ENCODE measurements around the gene UST.
"Not testable (repeated sequence)": the region's sequence is repeated elsewhere in the genome, so short reads cannot be mapped to it uniquely, and the experiment has no call there.

Gene UST

DNA sequence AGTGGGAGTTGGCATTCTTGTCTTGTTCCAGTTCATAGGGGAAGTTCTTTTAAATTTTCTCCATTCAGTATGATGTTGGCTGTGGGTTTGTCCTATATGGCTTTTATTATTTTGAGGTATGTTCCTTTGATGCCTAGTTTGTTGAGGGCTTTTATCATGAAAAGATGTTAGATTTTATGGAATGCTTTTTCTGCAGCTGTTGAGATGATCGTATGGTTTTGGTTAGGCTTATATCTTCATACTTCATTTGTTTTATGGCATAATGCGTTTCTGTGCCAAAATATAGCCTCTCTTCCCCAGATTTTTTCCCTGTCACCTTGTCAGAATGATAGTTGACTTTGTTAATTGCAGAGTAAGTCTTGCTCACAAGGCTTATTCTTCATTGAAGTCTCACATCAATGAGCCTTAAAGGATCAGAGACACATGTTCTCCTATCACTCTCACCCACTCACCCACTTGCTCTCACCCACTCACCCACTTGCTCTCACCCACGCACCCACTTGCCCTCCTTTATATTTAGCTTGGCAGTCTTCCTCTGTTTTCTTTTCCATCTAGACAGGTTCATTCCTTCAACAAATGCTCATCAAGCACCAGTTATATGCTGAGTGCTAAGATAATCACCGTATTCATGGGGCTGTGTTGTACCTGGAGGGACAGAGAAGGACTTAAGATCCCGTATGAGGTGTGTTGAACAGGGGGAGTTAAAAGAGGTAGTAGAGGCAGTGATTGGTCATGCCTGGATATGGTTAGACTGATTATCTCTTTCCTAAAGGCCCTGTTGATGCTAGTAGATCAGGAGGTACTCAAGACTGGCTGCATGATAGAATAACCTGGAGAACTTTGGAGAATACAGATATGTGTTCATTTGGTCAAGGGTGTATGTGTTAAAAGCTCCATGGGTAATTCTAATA, 19.3 kb downstream of the UST start:
- DNase-seq (ENCODE audit: low spot score): no peak

DNA sequence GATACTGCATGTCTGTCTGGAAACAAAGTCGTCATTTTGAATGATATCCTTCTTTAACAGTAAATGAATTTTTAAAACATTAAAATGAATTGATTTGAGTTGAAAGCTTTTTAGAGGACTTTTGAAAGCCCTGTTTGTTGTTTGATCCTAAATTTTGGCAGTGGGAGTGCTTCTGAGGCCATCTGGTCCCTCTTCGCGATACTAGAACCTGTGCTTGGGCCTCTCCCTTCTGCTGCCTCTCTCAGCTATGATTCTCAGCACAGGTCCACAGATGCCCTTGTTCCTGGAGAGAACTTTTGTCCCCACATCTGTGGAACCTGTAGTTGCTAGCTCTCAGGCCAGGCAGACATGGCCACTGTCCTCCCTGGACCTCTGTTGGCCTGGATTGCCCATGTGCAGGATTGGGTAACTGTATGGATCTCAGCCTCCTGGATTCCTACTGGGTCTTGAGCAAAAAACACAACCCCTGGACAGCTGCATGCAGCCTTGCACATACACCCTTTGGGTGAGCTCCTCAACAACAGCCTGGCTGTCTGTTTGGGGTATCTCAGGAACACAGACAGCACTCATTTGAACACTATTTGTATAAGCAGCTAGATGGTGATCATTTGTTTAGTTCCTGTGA, 21.9 kb downstream of the UST start:
- DNase-seq (ENCODE audit: low spot score): no peak

GRCh38 chr6:148769304-148769968, 22.6 kb downstream of the UST start:
- no peak for DNase-seq (ENCODE audit: low spot score)

GRCh38 chr6:148770408-148771211, 23.8 kb downstream of the UST start:
- no peak for DNase-seq (ENCODE audit: low spot score)

- no peak for DNase-seq (ENCODE audit: low spot score)
Observed at GRCh38 chr6:148771212-148771601, 24.4 kb downstream of the UST start.

DNA sequence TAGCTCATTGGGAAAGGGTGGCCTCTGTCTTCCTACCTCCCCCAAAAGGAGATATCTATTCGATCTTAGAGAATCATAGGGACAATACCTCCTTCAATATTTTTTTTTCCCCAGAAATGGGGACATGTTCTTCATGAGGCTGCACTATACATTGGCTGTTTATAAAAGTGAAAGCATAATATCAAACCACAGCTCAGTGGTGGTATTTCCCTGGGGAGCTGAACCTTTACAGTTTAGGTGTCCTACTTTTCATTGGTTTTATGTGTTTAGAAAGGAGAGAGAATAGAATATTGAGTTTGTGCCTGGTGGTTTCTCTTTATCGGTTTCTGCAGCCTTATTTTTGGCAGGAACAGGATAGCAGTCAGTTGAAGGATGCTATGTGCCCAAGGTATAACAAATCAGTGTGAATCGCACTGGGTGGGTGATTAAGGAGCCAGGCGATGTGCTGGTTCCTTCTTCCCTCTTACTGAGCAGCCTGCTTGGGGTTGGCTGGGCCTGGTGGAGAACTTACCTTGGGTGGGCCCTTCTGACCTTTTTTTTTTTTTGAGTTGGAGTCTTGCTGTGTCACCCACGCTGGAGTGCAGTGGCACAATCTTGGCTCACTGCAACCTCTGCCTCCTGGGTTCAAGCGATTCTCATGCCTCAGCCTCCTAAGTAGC, 25.2 kb downstream of the UST start:
- no peak for DNase-seq (ENCODE audit: low spot score)

DNA sequence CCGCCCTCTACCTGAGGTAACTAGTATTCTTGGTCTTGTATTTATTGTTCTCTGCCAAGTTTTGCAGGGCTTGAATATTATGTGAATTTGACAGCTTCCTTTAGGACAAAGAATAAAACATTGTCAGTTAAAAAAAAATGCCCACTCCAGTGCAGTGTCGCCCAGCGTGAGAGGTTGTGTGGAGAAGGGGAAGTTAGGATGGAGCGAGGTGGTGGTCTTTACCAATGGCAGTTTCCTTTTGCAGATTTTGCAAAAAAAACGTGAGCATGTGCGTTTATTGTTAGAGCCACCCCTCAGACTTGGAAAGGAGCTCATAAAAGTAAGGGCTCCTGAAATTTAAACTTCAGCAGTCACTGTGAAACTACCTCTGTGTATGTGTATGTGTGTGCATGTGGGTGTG, 28.3 kb downstream of the UST start:
- no peak for DNase-seq (ENCODE audit: low spot score)

GRCh38 chr6:148776321-148777308, 29.8 kb downstream of the UST start:
- DNase-seq (ENCODE audit: low spot score): no peak

GRCh38 chr6:148779142-148779562, 32.3 kb downstream of the UST start:
- DNase-seq (ENCODE audit: low spot score): no peak

DNA sequence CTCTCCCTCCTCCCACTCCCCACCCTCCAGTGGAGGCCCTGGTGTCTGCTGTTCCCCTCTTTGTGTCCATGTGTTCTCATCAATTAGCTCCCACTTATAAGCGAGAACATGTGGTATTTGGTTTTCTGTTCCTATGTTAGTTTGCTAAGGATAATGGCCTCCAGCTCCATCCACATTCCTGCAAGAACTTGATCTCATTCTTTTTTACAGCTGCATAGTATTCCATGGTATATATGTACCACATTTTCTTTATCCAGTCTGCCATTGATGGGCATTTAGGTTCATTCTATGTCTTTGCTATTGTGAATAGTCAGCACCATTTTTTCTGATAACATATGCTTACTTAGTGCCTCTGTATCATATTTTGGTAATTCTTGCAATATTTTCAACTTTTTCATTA, 33.6 kb downstream of the UST start:
- not testable (repeated sequence) for DNase-seq (ENCODE audit: low spot score)

DNA sequence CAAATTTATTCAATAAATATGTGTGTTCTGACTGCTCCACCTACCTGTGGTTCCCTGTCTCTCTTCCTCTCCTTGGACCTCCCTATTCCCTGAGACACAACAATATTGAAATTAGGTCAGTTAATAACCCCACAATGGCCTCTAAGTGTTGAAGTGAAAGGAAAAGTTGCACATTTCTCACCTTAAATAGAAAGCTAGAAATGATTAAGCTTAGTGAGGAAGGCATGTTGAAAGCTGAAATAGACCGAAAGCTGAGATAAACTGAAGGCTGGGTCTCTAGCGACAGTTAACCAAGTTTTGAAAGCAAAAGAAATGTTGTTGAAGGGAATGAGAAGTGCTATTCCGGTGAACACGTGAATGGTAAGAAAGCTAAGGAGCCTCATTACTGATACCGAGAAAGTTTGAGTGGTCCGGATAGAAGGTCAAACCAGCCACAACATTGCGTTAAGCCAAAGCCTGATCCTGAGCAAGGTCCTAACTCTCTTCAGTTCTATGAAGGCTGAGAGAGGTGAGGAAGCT, 34.1 kb downstream of the UST start:
- no peak for DNase-seq (ENCODE audit: low spot score)

DNA sequence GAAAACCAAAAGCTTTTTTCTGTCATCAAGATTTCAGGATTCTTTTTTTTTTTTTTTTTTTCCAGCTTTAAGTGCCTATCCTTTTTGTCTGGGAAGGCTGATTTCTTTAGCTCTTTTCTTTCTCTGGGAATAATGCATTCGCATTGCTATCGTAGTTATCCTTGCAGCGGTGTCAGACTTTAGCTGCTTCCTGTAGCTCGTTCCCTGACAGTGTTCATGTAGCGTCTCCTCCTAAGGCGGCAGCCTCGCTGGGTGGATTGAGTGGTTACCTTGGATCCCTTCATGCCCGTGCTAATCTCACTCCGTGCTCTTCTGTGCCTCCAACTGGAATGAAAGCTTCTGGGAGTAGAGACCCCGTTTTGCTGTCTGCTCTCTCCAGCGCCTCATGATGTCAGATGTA, 43.1 kb downstream of the UST start:
- DNase-seq (ENCODE audit: low spot score): no peak

DNA sequence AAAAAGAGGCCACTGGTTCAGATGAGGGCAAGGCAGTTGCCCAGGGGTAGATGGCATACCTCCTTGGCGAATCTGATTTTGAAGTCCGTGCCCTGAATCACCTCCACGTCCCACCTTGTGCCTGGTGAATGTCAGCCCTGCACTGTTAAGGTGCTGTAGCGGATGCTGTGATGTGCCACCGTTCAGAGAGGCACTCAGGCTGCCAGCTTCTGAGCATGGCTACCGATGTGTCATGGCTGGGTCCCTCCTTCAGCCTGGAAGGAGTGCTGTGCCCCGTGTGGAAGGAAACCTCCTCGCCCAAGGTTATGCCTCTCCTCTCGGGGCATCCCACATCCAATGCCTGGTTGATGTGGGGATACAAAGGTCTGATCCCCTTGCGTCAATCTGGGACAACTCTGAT, 43.6 kb downstream of the UST start:
- DNase-seq (ENCODE audit: low spot score): no peak

GRCh38 chr6:148790817-148791216, 44.0 kb downstream of the UST start:
- DNase-seq (ENCODE audit: low spot score): no peak

DNA sequence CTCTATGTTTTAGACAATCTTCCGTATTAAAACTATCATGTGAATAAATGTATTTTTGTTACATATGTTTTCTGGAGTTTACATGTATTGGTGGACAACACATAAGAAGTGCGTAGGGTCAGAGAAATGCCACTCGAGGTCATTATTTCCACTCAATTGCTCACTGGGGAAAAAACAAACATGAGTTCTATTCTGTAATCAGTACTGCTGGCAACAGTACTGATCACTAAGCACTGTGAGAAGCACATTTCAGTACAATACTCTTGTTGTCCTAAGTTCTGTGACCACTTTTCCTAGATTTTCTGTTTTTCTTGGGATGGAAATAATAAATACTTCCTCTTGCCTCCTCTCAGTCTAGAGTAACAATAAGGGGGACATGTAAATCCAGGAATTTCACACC, 44.5 kb downstream of the UST start:
- DNase-seq (ENCODE audit: low spot score): no peak

DNA sequence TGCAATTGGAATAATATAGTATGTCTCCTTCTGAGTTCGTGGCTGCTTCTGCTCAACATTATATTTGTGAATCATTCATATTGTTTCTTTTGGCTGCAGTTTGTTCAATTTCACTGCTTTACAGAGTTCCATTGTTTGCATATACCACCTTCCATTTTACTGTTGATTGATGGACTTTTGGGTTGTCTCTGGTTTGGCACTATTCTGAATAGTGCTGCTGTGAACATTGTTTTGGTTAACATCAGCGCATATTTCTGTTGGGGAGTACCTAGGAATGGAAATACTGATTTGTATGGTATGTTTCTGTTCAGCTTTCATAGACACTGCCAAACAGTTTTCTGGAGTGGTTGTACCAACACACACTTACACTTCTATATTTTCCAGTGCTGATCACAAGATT, 46.9 kb downstream of the UST start:
- no peak for DNase-seq (ENCODE audit: low spot score)

DNA sequence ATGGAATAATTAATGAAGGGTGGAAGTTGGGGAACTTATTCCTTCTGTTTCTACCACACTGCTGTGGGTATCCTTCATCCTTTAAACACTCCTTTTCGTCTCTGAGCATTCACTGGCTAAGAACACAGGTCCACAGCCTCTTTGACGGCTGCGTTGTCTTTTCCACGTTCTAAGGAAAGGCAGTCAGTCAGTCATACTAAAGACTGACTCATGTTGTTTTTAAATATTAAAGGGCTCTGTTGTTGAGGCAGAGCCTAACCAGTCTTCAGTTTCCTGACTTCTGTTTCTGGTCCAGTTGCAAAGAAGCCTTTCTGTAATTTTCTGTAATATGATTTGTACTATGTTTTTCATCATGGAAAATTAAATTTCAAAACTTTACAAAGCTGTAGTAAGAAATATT, 48.0 kb downstream of the UST start:
- no peak for DNase-seq (ENCODE audit: low spot score)

DNA sequence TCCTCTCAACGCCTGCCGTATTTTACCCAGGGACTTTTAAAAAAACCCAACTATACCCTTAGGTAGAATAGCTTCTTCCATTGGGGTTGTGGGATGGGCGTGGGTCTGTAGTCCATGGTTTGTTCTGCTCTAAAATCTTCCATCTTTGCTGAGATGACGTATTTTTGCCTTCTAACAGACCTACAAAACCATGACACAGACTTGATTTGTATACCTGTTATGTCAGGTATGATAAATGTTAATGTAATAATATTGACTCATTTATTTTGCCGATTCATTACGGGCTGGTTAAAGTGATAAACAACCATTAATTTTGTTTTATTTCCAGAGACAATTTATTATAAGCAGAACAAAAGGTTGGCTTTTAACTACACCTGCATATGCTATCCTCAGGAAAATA, 48.7 kb downstream of the UST start:
- DNase-seq (ENCODE audit: low spot score): no peak

- no peak for DNase-seq (ENCODE audit: low spot score)
Observed at GRCh38 chr6:148799647-148800046, 52.8 kb downstream of the UST start.

DNA sequence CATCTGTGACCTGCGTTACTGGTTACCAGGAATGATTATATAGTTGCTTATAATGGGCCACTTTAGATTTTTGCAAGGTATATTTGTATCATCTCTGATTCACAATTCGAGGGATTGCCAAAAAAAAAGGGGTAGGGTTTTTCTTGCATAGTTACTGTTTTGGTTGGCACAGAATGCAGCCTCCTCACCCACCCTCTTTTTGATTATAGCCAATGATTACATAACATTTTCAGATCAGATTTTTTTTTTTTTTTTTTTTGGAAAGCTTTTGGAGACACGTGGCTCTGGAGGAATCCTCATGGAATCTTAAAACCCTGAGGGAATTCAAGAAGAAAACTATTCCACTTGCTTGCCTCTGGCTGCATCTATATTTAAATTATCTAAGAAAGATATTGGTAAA, 53.7 kb downstream of the UST start:
- no peak for DNase-seq (ENCODE audit: low spot score)
